ENCODE data around the gene TRIM4.
A peak's percentile ranks its signal among the peaks of the same experiment; 100 is the strongest.
"Not testable (repeated sequence)": the region's sequence is repeated elsewhere in the genome, so short reads cannot be mapped to it uniquely, and the experiment has no call there.

TRIM4 gene

GRCh38 chr7:99918959-99919813 is at the start of gene TRIM4:
TSS of gene TRIM4 (minus strand) at chr7:99919530. CDS start at chr7:99919401, 129 bp downstream.
- peak; percentile 73 to 76 (median 75) for DNase-seq (ENCODE audit: low read depth in 3 of 3, low spot score in 1 of 3)

GRCh38 chr7:99958564-99959227 is 39.4 kb upstream of the TRIM4 start:
- DNase-seq (ENCODE audit: low read depth in 3 of 3, low spot score in 1 of 3) = no peak

- DNase-seq (ENCODE audit: low read depth in 3 of 3, low spot score in 1 of 3) = no peak
These were observed 35.9 kb upstream of the TRIM4 start for GRCh38 chr7:99955247-99955646.

- not testable (repeated sequence) for DNase-seq (ENCODE audit: low read depth in 3 of 3, low spot score in 1 of 3)
These were observed 35.3 kb upstream of the TRIM4 start for GRCh38 chr7:99954643-99955042.

GRCh38 chr7:99953649-99954048 is 34.3 kb upstream of the TRIM4 start:
- no peak for DNase-seq (ENCODE audit: low read depth in 3 of 3, low spot score in 1 of 3)

- not testable (repeated sequence) for DNase-seq (ENCODE audit: low read depth in 3 of 3, low spot score in 1 of 3)
These were observed 33.3 kb upstream of the TRIM4 start for GRCh38 chr7:99952649-99953048.

GRCh38 chr7:99950819-99951218 is 31.5 kb upstream of the TRIM4 start:
- DNase-seq (ENCODE audit: low read depth in 3 of 3, low spot score in 1 of 3) = not testable (repeated sequence)

- no peak for DNase-seq (ENCODE audit: low read depth in 3 of 3, low spot score in 1 of 3)
These were observed 30.4 kb upstream of the TRIM4 start for GRCh38 chr7:99949645-99950228.

- no peak for DNase-seq (ENCODE audit: low read depth in 3 of 3, low spot score in 1 of 3)
These were observed 28.3 kb upstream of the TRIM4 start for GRCh38 chr7:99947608-99948007.

- no peak for DNase-seq (ENCODE audit: low read depth in 3 of 3, low spot score in 1 of 3)
These were observed 25.3 kb upstream of the TRIM4 start for GRCh38 chr7:99944497-99945070.

GRCh38 chr7:99943641-99944496 is 24.5 kb upstream of the TRIM4 start:
- no peak for DNase-seq (ENCODE audit: low read depth in 3 of 3, low spot score in 1 of 3)

- no peak for DNase-seq (ENCODE audit: low read depth in 3 of 3, low spot score in 1 of 3)
These were observed 19.0 kb upstream of the TRIM4 start for GRCh38 chr7:99938296-99938695.

GRCh38 chr7:99935009-99935408 is 15.7 kb upstream of the TRIM4 start:
- not testable (repeated sequence) for DNase-seq (ENCODE audit: low read depth in 3 of 3, low spot score in 1 of 3)

GRCh38 chr7:99930376-99930775 is 11.0 kb upstream of the TRIM4 start:
- no peak for DNase-seq (ENCODE audit: low read depth in 3 of 3, low spot score in 1 of 3)

- no peak for DNase-seq (ENCODE audit: low read depth in 3 of 3, low spot score in 1 of 3)
These were observed 10.4 kb upstream of the TRIM4 start for GRCh38 chr7:99929730-99930053.

- DNase-seq (ENCODE audit: low read depth in 3 of 3, low spot score in 1 of 3) = peak in 1 of 3 donors; percentile 7
These were observed 9.8 kb upstream of the TRIM4 start, which contains the start of gene GJC3 for GRCh38 chr7:99928994-99929729. TSS of gene GJC3 (minus strand) at chr7:99929620. CDS start at chr7:99929620, 0 bp downstream.

GRCh38 chr7:99928188-99928587 is 8.9 kb upstream of the TRIM4 start:
- DNase-seq (ENCODE audit: low read depth in 3 of 3, low spot score in 1 of 3) = no peak

GRCh38 chr7:99927536-99927935 is 8.2 kb upstream of the TRIM4 start:
- DNase-seq (ENCODE audit: low read depth in 3 of 3, low spot score in 1 of 3) = no peak

GRCh38 chr7:99926321-99926720 is 7.0 kb upstream of the TRIM4 start:
- no peak for DNase-seq (ENCODE audit: low read depth in 3 of 3, low spot score in 1 of 3)

GRCh38 chr7:99923200-99923599 is 3.9 kb upstream of the TRIM4 start:
- no peak for DNase-seq (ENCODE audit: low read depth in 3 of 3, low spot score in 1 of 3)

Measured in stimulated activated CD4-positive, alpha-beta T cell treated with anti-CD3 and anti-CD28 coated beads, TNF-alpha, amount 100 ng/mL, for 1 hour (primary cell).